HEK293 (cell line): ENCODE measurements around the gene KCNJ8.

Experiments used
- CTCF ChIA-PET: fragments of 350-600 bp; formaldehyde crosslinking; extraction: SDS; loops from one replicate; lab custom pipeline; 2021; ENCODE audit warnings: antibody characterized with exemption; lab: Yijun Ruan, JAX
- POLR2A ChIA-PET: fragments of 300-600 bp; formaldehyde crosslinking; extraction: SDS; loops from one replicate; lab custom pipeline; 2020; ENCODE audit warnings: antibody characterized with exemption, inconsistent platforms; lab: Yijun Ruan, JAX
- H3K27ac ChIP-seq: fragments of 200-500 bp; sonication (Bioruptor generic); 2 replicates; pipeline ENCODE4 v1.5.1; 2014; ENCODE audit warnings: low read depth, low read length, control low read depth, inconsistent platforms; ENCODE audit errors: extremely low read depth
- H3K36me3 ChIP-seq, 2 experiments: fragments of 200-500 bp in 1 of 2; sonication (Bioruptor generic) in 1 of 2; 1 replicate in 1 of 2; 2 replicates in 1 of 2; pipeline ENCODE4 v1.5.1; 2014 to 2017; ENCODE audit warnings: inconsistent platforms in 2 of 2, low read length in 2 of 2; ENCODE audit not compliant: control insufficient read depth in 2 of 2, insufficient read depth in 1 of 2
- H3K4me1 ChIP-seq: fragments of 200-500 bp; sonication (Bioruptor generic); 2 replicates; pipeline ENCODE4 v1.5.1; 2014; ENCODE audit warnings: mild to moderate bottlenecking, low read length, inconsistent platforms; ENCODE audit not compliant: control insufficient read depth, insufficient read depth
- H3K4me3 ChIP-seq: 2 replicates; pipeline ENCODE4 v1.5.1; 2011; ENCODE audit warnings: low read depth, mild to moderate bottlenecking, control low read depth, low read length, moderate library complexity
- H3K9me3 ChIP-seq: fragments of 200-500 bp; sonication (Bioruptor generic); 2 replicates; pipeline ENCODE4 v1.5.1; 2014; ENCODE audit warnings: low read depth, low read length, inconsistent platforms; ENCODE audit not compliant: control insufficient read depth, insufficient read depth
- PATZ1 ChIP-seq: fragments of 450-650 bp; formaldehyde crosslinking; IDR thresholded peaks from 2 replicates; pipeline ENCODE4 v1.5.1; 2016; ENCODE audit warnings: missing biosample characterization, missing genetic modification characterization
- PRDM1 ChIP-seq: fragments of 450-650 bp; formaldehyde crosslinking; IDR thresholded peaks from 2 replicates; pipeline ENCODE4; 2016; ENCODE audit warnings: missing biosample characterization, missing genetic modification characterization
- TRIM28 ChIP-seq: IDR thresholded peaks from 2 replicates; pipeline ENCODE4 v1.6.1; 2011; ENCODE audit warnings: low read length, control low read depth, borderline replicate concordance
- ZBTB20 ChIP-seq: fragments of 450-650 bp; formaldehyde crosslinking; IDR thresholded peaks from 2 replicates; pipeline ENCODE4 v1.5.1; 2016; ENCODE audit warnings: missing biosample characterization, missing genetic modification characterization
- ZFP41 ChIP-seq: fragments of 450-650 bp; formaldehyde crosslinking; IDR thresholded peaks from 2 replicates; pipeline ENCODE4 v1.5.1; 2016; ENCODE audit warnings: missing biosample characterization, missing genetic modification characterization, borderline replicate concordance
- ZNF121 ChIP-seq: fragments of 450-650 bp; formaldehyde crosslinking; IDR thresholded peaks from 2 replicates; pipeline ENCODE4 v1.5.1; 2016; ENCODE audit warnings: missing biosample characterization, missing genetic modification characterization
- ZNF223 ChIP-seq: fragments of 450-650 bp; formaldehyde crosslinking; IDR thresholded peaks from 2 replicates; pipeline ENCODE4 v1.5.1; 2016; ENCODE audit warnings: missing biosample characterization, missing genetic modification characterization
- ZNF274 ChIP-seq, 2 experiments: fragments of 200-500 bp in 1 of 2; fragments of 450-650 bp in 1 of 2; sonication (Bioruptor generic) in 1 of 2; formaldehyde crosslinking in 1 of 2; IDR thresholded peaks; 2 replicates each; pipeline versions ENCODE4 v1.5.1 to v1.6.1; 2014 to 2016; ENCODE audit warnings: borderline replicate concordance in 1 of 2, inconsistent platforms in 1 of 2, low read length in 1 of 2, missing biosample characterization in 1 of 2, missing genetic modification characterization in 1 of 2
- ZNF335 ChIP-seq: fragments of 450-650 bp; formaldehyde crosslinking; conservative IDR thresholded peaks from 2 replicates; pipeline ENCODE4 v1.5.1; 2016; ENCODE audit warnings: missing biosample characterization, missing genetic modification characterization
- ZNF350 ChIP-seq: fragments of 450-650 bp; formaldehyde crosslinking; IDR thresholded peaks from 2 replicates; pipeline ENCODE4 v1.5.0; 2017; ENCODE audit warnings: missing biosample characterization, mild to moderate bottlenecking, missing genetic modification characterization
- ZNF426 ChIP-seq: fragments of 450-650 bp; formaldehyde crosslinking; IDR thresholded peaks from 2 replicates; pipeline ENCODE4 v1.5.1; 2017; ENCODE audit warnings: missing biosample characterization, missing genetic modification characterization, mild to moderate bottlenecking, inconsistent platforms, moderate library complexity
- ZNF549 ChIP-seq: fragments of 450-650 bp; IDR thresholded peaks from 2 replicates; pipeline ENCODE4 v1.5.1; 2018; ENCODE audit warnings: missing biosample characterization, missing genetic modification characterization, mild to moderate bottlenecking, inconsistent platforms, moderate library complexity
- ZNF654 ChIP-seq: fragments of 450-650 bp; formaldehyde crosslinking; IDR thresholded peaks from 2 replicates; pipeline ENCODE4 v1.5.1; 2016; ENCODE audit warnings: low read depth, missing biosample characterization, missing genetic modification characterization
- ZNF843 ChIP-seq: fragments of 450-650 bp; formaldehyde crosslinking; IDR thresholded peaks from 2 replicates; pipeline ENCODE4 v1.5.1; 2016; ENCODE audit warnings: missing biosample characterization, missing genetic modification characterization
- ZSCAN30 ChIP-seq: fragments of 450-650 bp; IDR thresholded peaks from 2 replicates; pipeline ENCODE4 v1.5.1; 2018; ENCODE audit warnings: missing biosample characterization, mild to moderate bottlenecking, missing genetic modification characterization, moderate library complexity
- ZSCAN5A ChIP-seq: fragments of 450-650 bp; formaldehyde crosslinking; IDR thresholded peaks from 2 replicates; pipeline ENCODE4 v1.5.1; 2016; ENCODE audit warnings: missing biosample characterization, missing genetic modification characterization
- TF ChIP-seq, protein P1 (sequence below): IDR thresholded peaks from 2 replicates; pipeline ENCODE4 v1.6.1; 2011; ENCODE audit warnings: mild to moderate bottlenecking, low read depth, low read length, borderline replicate concordance
- TF ChIP-seq, protein P2 (sequence below): fragments of 450-650 bp; formaldehyde crosslinking; IDR thresholded peaks from 2 replicates; pipeline ENCODE4 v1.5.1; 2017; ENCODE audit warnings: missing biosample characterization, missing genetic modification characterization
- TF ChIP-seq, protein P3 (sequence below): fragments of 450-650 bp; formaldehyde crosslinking; IDR thresholded peaks from 2 replicates; pipeline ENCODE4; 2016; ENCODE audit warnings: missing biosample characterization, missing genetic modification characterization

KCNJ8 gene

GRCh38 chr12:21725731-21726130 lies 48.8 kb downstream of the KCNJ8 start:
- ChIA-PET CTCF (no interaction called here), POLR2A (no interaction called here)
- no peak overlapping the region for H3K4me3 ChIP-seq
- TF ChIP-seq ZNF121 (tag by site-specific recombination) (no peak), ZFP41 (tag by site-specific recombination) (no peak), ZNF223 (no peak), ZNF350 (tag by site-specific recombination) (no peak), ZBTB20 (tag by site-specific recombination) (no peak), ZNF549 (tag by site-specific recombination) (no peak), ZSCAN5A (no peak), ZNF335 (no peak), PATZ1 (no peak), ZNF654 (tag by site-specific recombination) (no peak), ZNF843 (tag by site-specific recombination) (no peak), ZSCAN30 (tag by site-specific recombination) (no peak), ZNF274 (IDR thresholded peaks at IDR 0.05; ENCODE audit: low read length) (no peak), ZNF274 (tag by site-specific recombination; IDR thresholded peaks at IDR 0.05; ENCODE audit: borderline replicate concordance) (no peak), PRDM1 (tag by site-specific recombination) (no peak), ZNF426 (tag by site-specific recombination) (no peak), TRIM28 (no peak)
- TF ChIP-seq, protein P1, sequence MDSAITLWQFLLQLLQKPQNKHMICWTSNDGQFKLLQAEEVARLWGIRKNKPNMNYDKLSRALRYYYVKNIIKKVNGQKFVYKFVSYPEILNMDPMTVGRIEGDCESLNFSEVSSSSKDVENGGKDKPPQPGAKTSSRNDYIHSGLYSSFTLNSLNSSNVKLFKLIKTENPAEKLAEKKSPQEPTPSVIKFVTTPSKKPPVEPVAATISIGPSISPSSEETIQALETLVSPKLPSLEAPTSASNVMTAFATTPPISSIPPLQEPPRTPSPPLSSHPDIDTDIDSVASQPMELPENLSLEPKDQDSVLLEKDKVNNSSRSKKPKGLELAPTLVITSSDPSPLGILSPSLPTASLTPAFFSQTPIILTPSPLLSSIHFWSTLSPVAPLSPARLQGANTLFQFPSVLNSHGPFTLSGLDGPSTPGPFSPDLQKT: no peak
- TF ChIP-seq, protein P2, sequence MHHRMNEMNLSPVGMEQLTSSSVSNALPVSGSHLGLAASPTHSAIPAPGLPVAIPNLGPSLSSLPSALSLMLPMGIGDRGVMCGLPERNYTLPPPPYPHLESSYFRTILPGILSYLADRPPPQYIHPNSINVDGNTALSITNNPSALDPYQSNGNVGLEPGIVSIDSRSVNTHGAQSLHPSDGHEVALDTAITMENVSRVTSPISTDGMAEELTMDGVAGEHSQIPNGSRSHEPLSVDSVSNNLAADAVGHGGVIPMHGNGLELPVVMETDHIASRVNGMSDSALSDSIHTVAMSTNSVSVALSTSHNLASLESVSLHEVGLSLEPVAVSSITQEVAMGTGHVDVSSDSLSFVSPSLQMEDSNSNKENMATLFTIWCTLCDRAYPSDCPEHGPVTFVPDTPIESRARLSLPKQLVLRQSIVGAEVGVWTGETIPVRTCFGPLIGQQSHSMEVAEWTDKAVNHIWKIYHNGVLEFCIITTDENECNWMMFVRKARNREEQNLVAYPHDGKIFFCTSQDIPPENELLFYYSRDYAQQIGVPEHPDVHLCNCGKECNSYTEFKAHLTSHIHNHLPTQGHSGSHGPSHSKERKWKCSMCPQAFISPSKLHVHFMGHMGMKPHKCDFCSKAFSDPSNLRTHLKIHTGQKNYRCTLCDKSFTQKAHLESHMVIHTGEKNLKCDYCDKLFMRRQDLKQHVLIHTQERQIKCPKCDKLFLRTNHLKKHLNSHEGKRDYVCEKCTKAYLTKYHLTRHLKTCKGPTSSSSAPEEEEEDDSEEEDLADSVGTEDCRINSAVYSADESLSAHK (tag by site-specific recombination): no peak
- TF ChIP-seq, protein P3, sequence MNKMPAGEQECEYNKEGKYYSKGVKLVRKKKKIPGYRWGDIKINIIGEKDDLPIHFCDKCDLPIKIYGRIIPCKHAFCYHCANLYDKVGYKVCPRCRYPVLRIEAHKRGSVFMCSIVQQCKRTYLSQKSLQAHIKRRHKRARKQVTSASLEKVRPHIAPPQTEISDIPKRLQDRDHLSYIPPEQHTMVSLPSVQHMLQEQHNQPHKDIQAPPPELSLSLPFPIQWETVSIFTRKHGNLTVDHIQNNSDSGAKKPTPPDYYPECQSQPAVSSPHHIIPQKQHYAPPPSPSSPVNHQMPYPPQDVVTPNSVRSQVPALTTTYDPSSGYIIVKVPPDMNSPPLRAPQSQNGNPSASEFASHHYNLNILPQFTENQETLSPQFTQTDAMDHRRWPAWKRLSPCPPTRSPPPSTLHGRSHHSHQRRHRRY (tag by site-specific recombination): no peak
- H3K36me3 ChIP-seq: no peaks in the 10 kb centered on the region
- no peaks in the 10 kb centered on the region for H3K9me3 ChIP-seq
- H3K4me1 ChIP-seq: no peaks in the 10 kb centered on the region
- H3K27ac ChIP-seq: no peak overlapping the region
